GM23338 (cell line): Measurements from ENCODE around the gene SAA1. TPM values are rescaled to one million over a fixed set of nuclear protein-coding genes. Genes with fewer than 3 reads are reported as not detected.

Experiments used
- ATAC-seq: fragments of 200-7000 bp; cut with Tn5 transposase; 3 replicates; pipeline ENCODE4 v1.9.1; 2020
- DNase-seq: peaks from one replicate; pipeline ENCODE4 v3.0.0-alpha.2; 2015; ENCODE audit warnings: low spot score
- H2AFZ ChIP-seq: fragments of 200-600 bp; sonication (generic); 2 replicates; pipeline ENCODE4 v1.8.0; 2016; ENCODE audit warnings: antibody characterized with exemption, mild to moderate bottlenecking, moderate library complexity
- H3F3A ChIP-seq: fragments of 200-600 bp; sonication (generic); replicated peaks from 2 replicates; pipeline ENCODE4 v1.8.0; 2017; ENCODE audit warnings: antibody characterized with exemption, mixed run types, low read depth
- H3K27ac ChIP-seq: fragments of 200-600 bp; sonication (generic); 2 replicates; pipeline ENCODE4 v1.6.1; 2016; ENCODE audit warnings: low read depth
- H3K27me3 ChIP-seq: fragments of 200-600 bp; sonication (generic); 2 replicates; pipeline ENCODE4 v1.8.0; 2016; ENCODE audit warnings: mild to moderate bottlenecking, mixed run types, moderate library complexity; ENCODE audit not compliant: insufficient read depth
- H3K36me3 ChIP-seq: fragments of 200-600 bp; sonication (generic); 2 replicates; pipeline ENCODE4 v1.8.0; 2016; ENCODE audit warnings: mild to moderate bottlenecking; ENCODE audit not compliant: insufficient read depth
- H3K4me1 ChIP-seq: fragments of 200-600 bp; sonication (generic); 2 replicates; pipeline ENCODE4 v1.8.0; 2016; ENCODE audit warnings: mild to moderate bottlenecking, moderate library complexity; ENCODE audit not compliant: insufficient read depth
- H3K4me2 ChIP-seq: fragments of 200-600 bp; sonication (generic); 2 replicates; pipeline ENCODE4 v1.7.1; 2017; ENCODE audit warnings: mixed run types
- H3K4me3 ChIP-seq: fragments of 200-600 bp; sonication (generic); 2 replicates; pipeline ENCODE4 v1.6.1; 2016; ENCODE audit warnings: mixed run types
- H3K79me2 ChIP-seq: fragments of 200-600 bp; sonication (generic); replicated peaks from 2 replicates; pipeline ENCODE4 v1.8.0; 2017; ENCODE audit warnings: mild to moderate bottlenecking; ENCODE audit not compliant: insufficient read depth
- H3K9me2 ChIP-seq: fragments of 200-600 bp; sonication (generic); 2 replicates; pipeline ENCODE4 v1.8.0; 2017; ENCODE audit not compliant: insufficient read depth
- H4K20me1 ChIP-seq: fragments of 200-600 bp; sonication (generic); replicated peaks from 2 replicates; pipeline ENCODE4 v1.8.0; 2017; ENCODE audit warnings: mild to moderate bottlenecking; ENCODE audit not compliant: insufficient read depth
- H3K27ac Mint-ChIP-seq: 2 replicates; pipeline ENCODE4 v1.8.0; 2020; ENCODE audit warnings: inconsistent platforms, mild to moderate bottlenecking, moderate library complexity, mixed read lengths
- H3K27me3 Mint-ChIP-seq: 3 replicates; pipeline ENCODE4 v1.8.0; 2022; ENCODE audit warnings: low read depth, mild to moderate bottlenecking, moderate library complexity, mixed read lengths, inconsistent platforms; ENCODE audit not compliant: insufficient read depth, poor library complexity
- H3K36me3 Mint-ChIP-seq: 3 replicates; pipeline ENCODE4 v1.8.0; 2021; ENCODE audit warnings: low read depth, mild to moderate bottlenecking, inconsistent platforms, moderate library complexity, mixed read lengths
- H3K4me1 Mint-ChIP-seq: 3 replicates; pipeline ENCODE4 v1.8.0; 2020; ENCODE audit warnings: mild to moderate bottlenecking, inconsistent platforms, mixed read lengths
- H3K4me3 Mint-ChIP-seq: 3 replicates; pipeline ENCODE4 v1.8.0; 2021; ENCODE audit warnings: moderate library complexity, mild to moderate bottlenecking, inconsistent platforms, mixed read lengths
- H3K9me3 Mint-ChIP-seq: 3 replicates; pipeline ENCODE4 v1.8.0; 2020; ENCODE audit warnings: moderate library complexity, mild to moderate bottlenecking, inconsistent platforms, mixed read lengths
- CREB1 ChIP-seq: fragments of 250-450 bp; sonication (Bioruptor Pico); IDR thresholded peaks from 2 replicates; pipeline ENCODE4 v1.5.0; 2020; ENCODE audit warnings: low read depth, mild to moderate bottlenecking, moderate library complexity
- CTCF ChIP-seq, 2 experiments: fragments of 200-600 bp in 1 of 2; sonication (generic) in 1 of 2; conservative IDR thresholded peaks; 2 replicates each; pipeline versions ENCODE4 v1.5.1 to v1.6.1; 2016 to 2017; ENCODE audit warnings: antibody characterized with exemption in 2 of 2, low read depth in 2 of 2, mild to moderate bottlenecking in 2 of 2, moderate library complexity in 1 of 2
- ETS1 ChIP-seq: IDR thresholded peaks from 2 replicates; pipeline ENCODE4 v1.6.1; 2016; ENCODE audit warnings: antibody characterized with exemption
- EZH2 ChIP-seq: fragments of 200-600 bp; sonication (generic); IDR thresholded peaks from one replicate; pipeline ENCODE4 v1.8.0; 2017; ENCODE audit warnings: antibody characterized with exemption, mild to moderate bottlenecking, low read depth; ENCODE audit not compliant: unreplicated experiment
- EZH2phosphoT487 ChIP-seq: fragments of 200-600 bp; sonication (generic); IDR thresholded peaks from one replicate; pipeline ENCODE4 v1.8.1; 2018; ENCODE audit warnings: antibody characterized with exemption; ENCODE audit not compliant: unreplicated experiment
- JUNB ChIP-seq: IDR thresholded peaks from one replicate; pipeline ENCODE4 v1.6.1; 2016; ENCODE audit warnings: antibody characterized with exemption; ENCODE audit not compliant: unreplicated experiment
- NANOG ChIP-seq: IDR thresholded peaks from 2 replicates; pipeline ENCODE4 v1.6.1; 2016; ENCODE audit warnings: antibody characterized with exemption, borderline replicate concordance
- POLR2AphosphoS5 ChIP-seq: IDR thresholded peaks from 2 replicates; pipeline ENCODE4 v1.6.1; 2016; ENCODE audit warnings: antibody characterized with exemption, low read depth
- STAT1 ChIP-seq: IDR thresholded peaks from one replicate; pipeline ENCODE4 v1.6.1; 2016; ENCODE audit warnings: antibody characterized with exemption; ENCODE audit not compliant: unreplicated experiment
- ZNF114 ChIP-seq: fragments of 250-450 bp; sonication (Bioruptor Pico); IDR thresholded peaks from 2 replicates; pipeline ENCODE4 v1.5.0; 2020; ENCODE audit warnings: mild to moderate bottlenecking, moderate library complexity
- ZNF331 ChIP-seq: fragments of 250-450 bp; sonication (Bioruptor Pico); IDR thresholded peaks from 2 replicates; pipeline ENCODE4 v1.5.0; 2020; ENCODE audit warnings: low read depth, mild to moderate bottlenecking, moderate library complexity
- polyA plus RNA-seq: library from polyadenylated mRNA; unstranded; fragments of >200 nt; fragmentation: Nextera tagmentation; extraction: Ambion mirVana; gene quantifications from 2 replicates; pipeline ENCODE4 v1.2.1, GENCODE V29; 2016
- total RNA-seq: library from RNA; depleted of rRNA; stranded (reverse); fragments of >200 nt; shearing (Covaris generic); gene quantifications from 2 replicates; pipeline ENCODE4 v1.2.3, GENCODE V29; 2014
- TF ChIP-seq, protein P1 (sequence below): fragments of 250-450 bp; sonication (Bioruptor Pico); IDR thresholded peaks from 2 replicates; pipeline ENCODE4 v1.5.0; 2020; ENCODE audit warnings: mild to moderate bottlenecking, moderate library complexity
- TF ChIP-seq, protein P2 (sequence below): IDR thresholded peaks from one replicate; pipeline ENCODE4 v1.6.1; 2018; ENCODE audit warnings: antibody characterized with exemption; ENCODE audit not compliant: unreplicated experiment

Gene SAA1
- total and polyA plus RNA-seq, 2 experiments from 2014 or later, result not detected

GRCh38 chr11:18280438-18281045 is 14.5 kb downstream of the SAA1 start:
- Histone ChIP-seq H3K79me2 (no peaks in the 10 kb centered on the region), H4K20me1 (no peaks in the 10 kb centered on the region), H3K4me2 (no peak overlapping the region), H3K27me3 (no peaks in the 10 kb centered on the region), H3F3A (0 out of 2 replicates have a peak, but pooled peaks cover 3% of the 10 kb centered on the region), H3K9me2 (no peaks in the 10 kb centered on the region), H3K4me1 (no peaks in the 10 kb centered on the region), H3K4me3 (no peak overlapping the region), H3K27ac (no peak overlapping the region), H2AFZ (no peak overlapping the region), H3K36me3 (peaks cover 39% of the 10 kb centered on the region)
- ATAC-seq (no peak), DNase-seq (no peak)
- Mint-ChIP-seq H3K9me3 (no peaks in the 10 kb centered on the region), H3K27ac (no peak overlapping the region), H3K27me3 (no peaks in the 10 kb centered on the region), H3K36me3 (peaks cover 59% of the 10 kb centered on the region), H3K4me1 (no peaks in the 10 kb centered on the region), H3K4me3 (no peak overlapping the region)
- TF ChIP-seq ETS1, result no peak
- TF ChIP-seq ZNF331 (CRISPR knock-in tag), result no peak
- no peak for TF ChIP-seq EZH2
- TF ChIP-seq, protein P1, sequence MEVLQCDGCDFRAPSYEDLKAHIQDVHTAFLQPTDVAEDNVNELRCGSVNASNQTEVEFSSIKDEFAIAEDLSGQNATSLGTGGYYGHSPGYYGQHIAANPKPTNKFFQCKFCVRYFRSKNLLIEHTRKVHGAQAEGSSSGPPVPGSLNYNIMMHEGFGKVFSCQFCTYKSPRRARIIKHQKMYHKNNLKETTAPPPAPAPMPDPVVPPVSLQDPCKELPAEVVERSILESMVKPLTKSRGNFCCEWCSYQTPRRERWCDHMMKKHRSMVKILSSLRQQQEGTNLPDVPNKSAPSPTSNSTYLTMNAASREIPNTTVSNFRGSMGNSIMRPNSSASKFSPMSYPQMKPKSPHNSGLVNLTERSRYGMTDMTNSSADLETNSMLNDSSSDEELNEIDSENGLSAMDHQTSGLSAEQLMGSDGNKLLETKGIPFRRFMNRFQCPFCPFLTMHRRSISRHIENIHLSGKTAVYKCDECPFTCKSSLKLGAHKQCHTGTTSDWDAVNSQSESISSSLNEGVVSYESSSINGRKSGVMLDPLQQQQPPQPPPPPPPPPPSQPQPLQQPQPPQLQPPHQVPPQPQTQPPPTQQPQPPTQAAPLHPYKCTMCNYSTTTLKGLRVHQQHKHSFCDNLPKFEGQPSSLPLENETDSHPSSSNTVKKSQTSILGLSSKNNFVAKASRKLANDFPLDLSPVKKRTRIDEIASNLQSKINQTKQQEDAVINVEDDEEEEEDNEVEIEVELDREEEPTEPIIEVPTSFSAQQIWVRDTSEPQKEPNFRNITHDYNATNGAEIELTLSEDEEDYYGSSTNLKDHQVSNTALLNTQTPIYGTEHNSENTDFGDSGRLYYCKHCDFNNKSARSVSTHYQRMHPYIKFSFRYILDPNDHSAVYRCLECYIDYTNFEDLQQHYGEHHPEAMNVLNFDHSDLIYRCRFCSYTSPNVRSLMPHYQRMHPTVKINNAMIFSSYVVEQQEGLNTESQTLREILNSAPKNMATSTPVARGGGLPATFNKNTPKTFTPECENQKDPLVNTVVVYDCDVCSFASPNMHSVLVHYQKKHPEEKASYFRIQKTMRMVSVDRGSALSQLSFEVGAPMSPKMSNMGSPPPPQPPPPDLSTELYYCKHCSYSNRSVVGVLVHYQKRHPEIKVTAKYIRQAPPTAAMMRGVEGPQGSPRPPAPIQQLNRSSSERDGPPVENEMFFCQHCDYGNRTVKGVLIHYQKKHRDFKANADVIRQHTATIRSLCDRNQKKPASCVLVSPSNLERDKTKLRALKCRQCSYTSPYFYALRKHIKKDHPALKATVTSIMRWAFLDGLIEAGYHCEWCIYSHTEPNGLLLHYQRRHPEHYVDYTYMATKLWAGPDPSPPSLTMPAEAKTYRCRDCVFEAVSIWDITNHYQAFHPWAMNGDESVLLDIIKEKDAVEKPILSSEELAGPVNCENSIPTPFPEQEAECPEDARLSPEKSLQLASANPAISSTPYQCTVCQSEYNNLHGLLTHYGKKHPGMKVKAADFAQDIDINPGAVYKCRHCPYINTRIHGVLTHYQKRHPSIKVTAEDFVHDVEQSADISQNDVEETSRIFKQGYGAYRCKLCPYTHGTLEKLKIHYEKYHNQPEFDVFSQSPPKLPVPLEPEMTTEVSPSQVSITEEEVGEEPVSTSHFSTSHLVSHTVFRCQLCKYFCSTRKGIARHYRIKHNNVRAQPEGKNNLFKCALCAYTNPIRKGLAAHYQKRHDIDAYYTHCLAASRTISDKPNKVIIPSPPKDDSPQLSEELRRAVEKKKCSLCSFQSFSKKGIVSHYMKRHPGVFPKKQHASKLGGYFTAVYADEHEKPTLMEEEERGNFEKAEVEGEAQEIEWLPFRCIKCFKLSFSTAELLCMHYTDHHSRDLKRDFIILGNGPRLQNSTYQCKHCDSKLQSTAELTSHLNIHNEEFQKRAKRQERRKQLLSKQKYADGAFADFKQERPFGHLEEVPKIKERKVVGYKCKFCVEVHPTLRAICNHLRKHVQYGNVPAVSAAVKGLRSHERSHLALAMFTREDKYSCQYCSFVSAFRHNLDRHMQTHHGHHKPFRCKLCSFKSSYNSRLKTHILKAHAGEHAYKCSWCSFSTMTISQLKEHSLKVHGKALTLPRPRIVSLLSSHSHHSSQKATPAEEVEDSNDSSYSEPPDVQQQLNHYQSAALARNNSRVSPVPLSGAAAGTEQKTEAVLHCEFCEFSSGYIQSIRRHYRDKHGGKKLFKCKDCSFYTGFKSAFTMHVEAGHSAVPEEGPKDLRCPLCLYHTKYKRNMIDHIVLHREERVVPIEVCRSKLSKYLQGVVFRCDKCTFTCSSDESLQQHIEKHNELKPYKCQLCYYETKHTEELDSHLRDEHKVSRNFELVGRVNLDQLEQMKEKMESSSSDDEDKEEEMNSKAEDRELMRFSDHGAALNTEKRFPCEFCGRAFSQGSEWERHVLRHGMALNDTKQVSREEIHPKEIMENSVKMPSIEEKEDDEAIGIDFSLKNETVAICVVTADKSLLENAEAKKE (CRISPR knock-in tag), result no peak
- no peak for TF ChIP-seq ZNF114 (CRISPR knock-in tag)
- TF ChIP-seq EZH2phosphoT487, result no peak
- TF ChIP-seq NANOG, result no peak
- no peak for TF ChIP-seq CREB1 (CRISPR knock-in tag)
- no peak for TF ChIP-seq STAT1
- TF ChIP-seq JUNB, result no peak
- TF ChIP-seq, protein P2, sequence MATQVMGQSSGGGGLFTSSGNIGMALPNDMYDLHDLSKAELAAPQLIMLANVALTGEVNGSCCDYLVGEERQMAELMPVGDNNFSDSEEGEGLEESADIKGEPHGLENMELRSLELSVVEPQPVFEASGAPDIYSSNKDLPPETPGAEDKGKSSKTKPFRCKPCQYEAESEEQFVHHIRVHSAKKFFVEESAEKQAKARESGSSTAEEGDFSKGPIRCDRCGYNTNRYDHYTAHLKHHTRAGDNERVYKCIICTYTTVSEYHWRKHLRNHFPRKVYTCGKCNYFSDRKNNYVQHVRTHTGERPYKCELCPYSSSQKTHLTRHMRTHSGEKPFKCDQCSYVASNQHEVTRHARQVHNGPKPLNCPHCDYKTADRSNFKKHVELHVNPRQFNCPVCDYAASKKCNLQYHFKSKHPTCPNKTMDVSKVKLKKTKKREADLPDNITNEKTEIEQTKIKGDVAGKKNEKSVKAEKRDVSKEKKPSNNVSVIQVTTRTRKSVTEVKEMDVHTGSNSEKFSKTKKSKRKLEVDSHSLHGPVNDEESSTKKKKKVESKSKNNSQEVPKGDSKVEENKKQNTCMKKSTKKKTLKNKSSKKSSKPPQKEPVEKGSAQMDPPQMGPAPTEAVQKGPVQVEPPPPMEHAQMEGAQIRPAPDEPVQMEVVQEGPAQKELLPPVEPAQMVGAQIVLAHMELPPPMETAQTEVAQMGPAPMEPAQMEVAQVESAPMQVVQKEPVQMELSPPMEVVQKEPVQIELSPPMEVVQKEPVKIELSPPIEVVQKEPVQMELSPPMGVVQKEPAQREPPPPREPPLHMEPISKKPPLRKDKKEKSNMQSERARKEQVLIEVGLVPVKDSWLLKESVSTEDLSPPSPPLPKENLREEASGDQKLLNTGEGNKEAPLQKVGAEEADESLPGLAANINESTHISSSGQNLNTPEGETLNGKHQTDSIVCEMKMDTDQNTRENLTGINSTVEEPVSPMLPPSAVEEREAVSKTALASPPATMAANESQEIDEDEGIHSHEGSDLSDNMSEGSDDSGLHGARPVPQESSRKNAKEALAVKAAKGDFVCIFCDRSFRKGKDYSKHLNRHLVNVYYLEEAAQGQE, result no peak
- no peak for TF ChIP-seq CTCF (conservative IDR thresholded peaks at IDR 0.05; ENCODE audit: low read depth in 2 of 2)
- TF ChIP-seq POLR2AphosphoS5, result no peak
